ENCODE measurements around the gene VDAC2.

DNA sequence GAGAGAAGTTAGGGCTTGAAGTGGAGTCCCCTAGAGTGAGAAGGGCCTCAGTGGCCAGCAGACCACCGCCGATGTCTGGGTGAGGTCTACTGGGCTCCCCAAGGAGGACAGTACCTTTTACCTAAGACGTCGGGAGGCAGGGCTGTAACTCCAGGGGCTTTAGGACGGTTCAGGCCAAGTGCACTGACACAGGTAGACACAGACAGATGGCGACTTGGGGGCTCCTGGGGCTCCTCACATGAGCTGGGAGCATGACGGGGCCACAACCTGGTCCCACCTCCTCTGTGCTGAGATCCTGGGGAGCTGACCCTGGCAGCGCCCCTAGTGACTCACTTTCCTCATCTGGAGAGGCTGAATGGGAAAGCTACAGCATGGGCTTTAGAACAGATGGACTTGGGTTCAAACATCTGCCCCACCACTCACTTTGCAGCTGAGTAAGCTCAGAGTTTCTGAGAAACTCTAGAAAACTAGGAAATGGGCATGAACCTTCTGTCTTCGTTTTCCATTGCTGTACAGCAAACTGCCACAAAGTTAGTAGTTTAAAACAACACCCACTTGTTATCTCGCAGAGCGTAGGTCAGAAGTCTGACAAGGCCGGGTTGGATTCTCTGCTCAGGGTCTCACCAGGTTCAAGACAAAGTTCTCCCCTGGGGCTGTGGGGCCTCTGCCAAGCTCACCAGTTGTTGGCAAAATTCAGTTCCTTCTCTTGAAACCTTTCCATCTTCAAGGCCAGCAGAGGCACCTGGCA is 29.9 kb downstream of the VDAC2 start:
- TF ChIP-seq, protein P1, sequence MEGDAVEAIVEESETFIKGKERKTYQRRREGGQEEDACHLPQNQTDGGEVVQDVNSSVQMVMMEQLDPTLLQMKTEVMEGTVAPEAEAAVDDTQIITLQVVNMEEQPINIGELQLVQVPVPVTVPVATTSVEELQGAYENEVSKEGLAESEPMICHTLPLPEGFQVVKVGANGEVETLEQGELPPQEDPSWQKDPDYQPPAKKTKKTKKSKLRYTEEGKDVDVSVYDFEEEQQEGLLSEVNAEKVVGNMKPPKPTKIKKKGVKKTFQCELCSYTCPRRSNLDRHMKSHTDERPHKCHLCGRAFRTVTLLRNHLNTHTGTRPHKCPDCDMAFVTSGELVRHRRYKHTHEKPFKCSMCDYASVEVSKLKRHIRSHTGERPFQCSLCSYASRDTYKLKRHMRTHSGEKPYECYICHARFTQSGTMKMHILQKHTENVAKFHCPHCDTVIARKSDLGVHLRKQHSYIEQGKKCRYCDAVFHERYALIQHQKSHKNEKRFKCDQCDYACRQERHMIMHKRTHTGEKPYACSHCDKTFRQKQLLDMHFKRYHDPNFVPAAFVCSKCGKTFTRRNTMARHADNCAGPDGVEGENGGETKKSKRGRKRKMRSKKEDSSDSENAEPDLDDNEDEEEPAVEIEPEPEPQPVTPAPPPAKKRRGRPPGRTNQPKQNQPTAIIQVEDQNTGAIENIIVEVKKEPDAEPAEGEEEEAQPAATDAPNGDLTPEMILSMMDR (IDR thresholded peaks at IDR 0.05; ENCODE audit: low read depth, low read length), result no peak
- no peak for TF ChIP-seq EZH2phosphoT487 (IDR thresholded peaks at IDR 0.05; ENCODE audit: low read depth)

Data from OCI-LY3 (cell line).